GM10847 (cell line): ENCODE data around the gene WWOX.

ENCODE experiments used
- POLR2A ChIP-seq: IDR thresholded peaks from 2 replicates; pipeline ENCODE4 v1.6.1; 2011; ENCODE audit not compliant: insufficient read length; ENCODE audit errors: extremely low read depth

WWOX gene

DNA sequence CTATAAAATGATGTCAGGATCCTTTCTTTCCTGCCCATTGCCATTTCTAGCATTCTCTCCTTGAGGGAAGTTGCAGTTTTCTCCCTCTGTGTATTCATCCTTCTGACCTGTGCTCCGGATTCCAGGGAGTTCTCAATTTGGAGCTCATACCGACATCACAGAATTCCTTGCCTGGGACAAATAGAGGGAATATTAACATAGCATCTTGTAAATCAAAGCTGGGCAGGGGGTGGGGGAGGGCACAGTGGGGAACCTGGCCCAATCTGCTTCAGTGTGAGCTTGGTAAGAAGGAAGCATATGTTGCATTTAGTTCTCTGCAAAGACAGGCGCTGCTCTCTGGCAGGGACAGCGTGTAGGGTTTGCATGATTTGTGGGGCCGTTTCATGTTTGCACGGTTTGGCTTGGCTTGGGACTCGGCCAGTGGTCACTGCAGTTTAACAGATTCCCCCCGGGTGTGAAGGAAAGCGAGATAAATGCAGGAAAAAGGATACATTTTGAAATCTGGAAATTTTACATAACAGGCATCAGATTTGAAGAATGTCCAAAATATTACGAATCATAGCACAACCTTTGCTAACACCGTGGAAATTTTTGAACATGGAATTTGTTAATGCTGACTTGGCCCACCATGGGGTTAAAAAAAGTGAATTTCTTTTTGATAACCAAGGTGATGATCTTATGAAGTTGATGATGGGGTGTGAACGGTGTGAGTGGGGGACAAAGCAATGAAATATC lies 178.0 kb downstream of the WWOX start:
- no peak for TF ChIP-seq POLR2A

DNA sequence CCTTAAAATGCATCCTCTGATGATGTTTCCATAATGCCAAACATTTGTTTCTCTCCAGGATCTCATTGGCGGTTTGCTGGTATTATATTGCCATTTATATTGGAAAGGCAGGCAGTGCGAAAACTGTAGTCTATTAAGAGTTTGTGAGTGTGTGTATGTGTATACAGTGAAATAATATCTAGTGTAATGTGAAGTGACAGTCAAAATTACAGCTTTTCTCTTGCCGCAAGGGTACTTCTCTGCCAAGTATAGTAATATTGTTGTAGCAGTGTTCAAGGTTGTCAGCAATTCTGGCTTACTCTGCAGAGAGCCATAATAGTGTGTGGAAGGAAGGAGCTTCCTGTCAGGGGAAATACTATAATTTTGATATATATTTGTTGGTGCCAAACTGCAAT lies 178.6 kb downstream of the WWOX start:
- no peak for TF ChIP-seq POLR2A

DNA sequence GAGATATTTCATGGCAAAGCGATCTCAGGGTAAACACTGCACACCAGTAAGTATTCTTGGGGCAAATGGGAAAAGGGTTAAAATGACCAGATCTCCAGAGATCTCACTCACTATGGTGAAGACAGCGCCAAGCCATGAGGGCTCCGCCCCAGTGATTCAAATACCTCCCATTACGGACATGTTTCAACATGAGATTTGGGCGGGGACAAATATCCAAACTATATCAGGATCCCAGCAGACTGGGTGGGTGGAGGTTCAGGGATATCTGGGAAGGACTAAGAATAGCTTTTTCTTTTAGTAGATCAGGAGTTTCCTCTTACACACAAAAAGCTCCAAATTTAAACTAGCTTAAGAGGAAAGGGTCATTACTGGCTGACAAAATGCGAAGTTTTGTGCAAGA lies 181.7 kb downstream of the WWOX start:
- no peak for TF ChIP-seq POLR2A

DNA sequence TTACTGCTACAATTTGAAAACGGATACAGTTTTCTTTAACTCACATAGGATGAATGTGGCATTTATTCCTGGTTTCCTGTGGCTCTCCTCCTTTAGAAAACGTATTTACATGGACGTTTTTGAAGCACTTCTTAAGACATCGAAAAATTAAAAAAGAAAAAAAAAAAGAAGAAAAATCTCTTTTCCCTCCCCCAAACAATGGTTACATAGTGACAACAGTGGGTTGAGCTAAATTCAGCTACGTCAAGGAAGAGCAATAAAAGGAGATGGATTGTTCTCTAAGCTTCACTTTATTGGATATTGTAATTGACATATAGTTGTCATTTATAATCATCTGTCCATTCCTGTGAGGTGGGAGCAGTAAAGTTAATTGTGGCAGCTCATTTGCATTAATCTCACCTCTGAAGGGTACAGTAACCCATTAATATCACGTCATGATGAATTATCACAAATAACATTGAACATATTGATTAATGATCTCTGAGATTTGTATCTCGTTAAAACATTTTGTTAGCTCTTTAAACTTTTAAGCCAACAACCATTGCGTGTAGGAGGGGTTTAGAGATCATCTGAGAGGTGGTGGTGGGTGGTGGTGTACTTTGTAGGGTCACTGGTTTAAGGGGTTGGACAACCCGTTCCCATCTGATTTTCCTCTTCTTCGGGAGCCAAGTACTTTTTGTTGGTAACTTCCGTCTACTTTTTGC lies 184.2 kb downstream of the WWOX start:
- TF ChIP-seq POLR2A, result no peak

DNA sequence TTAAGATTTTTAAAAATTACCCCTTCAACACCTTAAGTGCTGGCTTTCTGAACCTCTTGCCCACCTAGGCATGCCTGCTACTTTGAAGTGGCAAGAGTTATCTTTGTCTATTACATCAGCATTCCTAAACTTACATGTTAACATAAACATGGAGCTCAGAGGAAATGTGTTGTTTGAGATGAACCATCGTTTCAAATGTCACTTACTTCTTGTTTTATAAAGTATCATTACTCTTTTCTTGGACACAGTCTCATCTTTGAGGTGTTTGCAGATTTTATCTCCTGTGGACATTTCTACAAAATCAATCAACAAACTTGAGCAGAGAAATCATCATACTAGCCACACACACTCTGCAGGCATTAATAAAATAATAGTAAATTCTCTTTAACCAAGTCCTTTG lies 184.9 kb downstream of the WWOX start:
- no peak for TF ChIP-seq POLR2A

DNA sequence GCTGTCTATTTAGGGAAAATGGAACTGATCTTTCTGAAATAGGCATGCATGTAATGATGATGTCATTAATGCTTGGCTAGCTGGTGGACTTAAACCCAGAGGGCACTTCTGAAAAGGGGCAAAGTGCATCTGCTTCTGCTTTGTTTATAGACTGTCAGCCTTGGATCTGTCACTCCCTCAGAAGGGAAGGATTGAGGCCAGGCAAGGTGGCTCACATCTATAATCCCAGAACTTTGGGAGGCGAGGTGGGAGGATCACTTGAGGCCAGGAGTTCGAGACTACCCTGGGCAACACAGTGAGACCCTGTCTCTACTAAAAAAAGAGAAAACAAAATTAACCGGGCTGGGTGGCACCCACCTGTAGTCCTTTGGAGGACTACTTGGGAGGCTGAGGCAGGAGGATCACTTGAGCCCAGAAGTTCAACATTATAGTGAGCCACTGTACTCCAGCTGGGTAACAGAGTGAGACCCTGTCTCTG lies 185.5 kb downstream of the WWOX start:
- no peak for TF ChIP-seq POLR2A

DNA sequence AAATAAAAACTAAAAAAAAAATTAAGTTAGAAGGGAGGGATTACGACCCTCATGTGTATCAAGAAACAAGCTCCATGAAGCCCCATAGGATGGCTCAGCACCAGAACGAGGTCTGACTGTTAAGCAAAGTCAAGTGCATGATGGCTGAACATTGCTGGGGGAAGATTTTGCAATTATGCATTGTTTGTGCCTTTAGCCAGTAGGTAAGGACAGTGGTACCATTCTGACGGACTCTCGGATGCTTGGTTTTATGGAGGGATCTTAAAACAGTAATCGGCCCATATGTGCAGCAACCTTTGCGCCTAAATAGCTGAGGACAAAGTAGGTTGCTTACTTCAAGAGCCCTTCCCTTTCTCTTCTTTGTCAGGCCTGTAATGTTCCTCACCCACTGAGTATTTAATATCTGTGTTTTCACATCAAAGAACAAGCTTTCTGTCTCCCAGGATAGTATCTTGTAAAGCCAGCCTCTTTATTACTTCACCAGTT lies 186.0 kb downstream of the WWOX start:
- TF ChIP-seq POLR2A, result no peak

DNA sequence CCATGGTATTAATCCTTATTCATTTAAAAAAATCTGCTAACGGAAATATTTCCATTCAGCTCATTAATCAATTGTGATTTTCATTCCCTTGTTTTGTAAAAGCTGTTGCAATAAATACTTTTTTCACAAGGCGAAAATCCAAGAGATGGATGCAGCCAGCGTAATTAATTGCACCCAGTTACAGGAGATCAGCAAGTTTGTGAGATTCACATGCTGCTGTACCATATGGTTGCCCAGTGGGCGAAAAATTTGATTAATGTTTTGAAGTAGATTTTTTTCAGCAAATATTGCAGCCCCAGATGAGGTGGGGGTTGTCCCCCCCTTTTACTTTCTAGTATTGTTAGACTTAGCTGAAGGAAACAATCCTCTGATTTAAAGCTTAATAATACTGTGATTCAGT lies 186.6 kb downstream of the WWOX start:
- TF ChIP-seq POLR2A, result no peak

DNA sequence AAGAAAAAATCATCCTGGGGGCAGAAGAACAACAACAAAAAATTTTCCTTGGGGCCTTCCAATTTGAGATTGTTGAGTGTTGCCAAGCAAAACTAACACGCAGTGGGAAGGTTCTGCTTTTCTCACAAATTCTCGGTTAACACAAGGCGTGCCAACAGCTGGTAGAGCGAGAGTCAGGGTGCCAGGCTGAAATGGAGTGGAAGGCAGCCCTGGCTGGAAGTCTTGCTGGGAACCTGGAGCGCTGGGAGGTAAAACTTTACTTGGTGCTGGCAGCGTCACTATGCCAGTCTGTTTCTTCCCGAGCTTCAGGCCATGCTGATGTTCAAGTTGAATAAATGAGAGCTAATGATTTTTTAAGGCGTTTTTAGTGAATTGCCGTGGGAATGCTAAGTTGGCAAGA lies 189.4 kb downstream of the WWOX start:
- TF ChIP-seq POLR2A, result no peak

DNA sequence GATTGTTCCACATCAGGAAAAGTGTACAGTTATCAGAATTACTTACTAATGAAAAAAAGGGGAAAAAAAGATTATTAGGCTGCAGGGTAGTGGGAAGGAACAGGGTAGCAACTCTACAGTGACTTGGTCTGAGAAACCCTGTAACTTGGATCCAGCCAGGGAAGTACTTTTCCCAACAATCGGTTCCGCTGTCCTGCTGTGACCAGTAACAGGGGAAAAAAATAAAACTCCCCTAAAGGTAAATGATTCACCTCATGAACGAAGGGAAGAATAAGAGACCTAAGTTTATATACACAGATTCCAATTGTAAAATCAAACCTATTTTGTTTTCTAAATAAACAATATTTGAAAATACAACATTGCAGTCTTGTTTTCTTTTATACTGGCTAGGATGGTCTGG lies 189.9 kb downstream of the WWOX start:
- no peak for TF ChIP-seq POLR2A

DNA sequence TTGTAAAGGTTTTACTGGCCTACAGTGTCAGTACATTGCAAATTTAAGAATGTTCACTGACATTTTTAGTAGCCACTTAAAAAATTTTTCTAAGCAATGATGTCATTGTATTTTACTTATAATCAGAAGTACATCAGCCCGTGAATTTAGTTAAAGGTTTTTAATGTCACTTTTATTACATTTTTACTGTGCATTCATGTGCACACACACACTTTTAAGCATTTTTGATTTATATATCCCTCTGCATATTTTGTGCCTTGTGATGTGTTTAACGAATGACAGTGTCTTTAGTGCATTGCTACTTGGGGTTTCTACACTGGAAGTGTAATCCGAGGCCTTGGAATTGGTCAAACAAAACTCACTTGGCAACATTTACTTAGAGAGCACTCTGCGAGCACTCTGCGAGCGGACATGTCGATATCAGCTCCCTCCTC lies 190.4 kb downstream of the WWOX start:
- TF ChIP-seq POLR2A, result no peak

DNA sequence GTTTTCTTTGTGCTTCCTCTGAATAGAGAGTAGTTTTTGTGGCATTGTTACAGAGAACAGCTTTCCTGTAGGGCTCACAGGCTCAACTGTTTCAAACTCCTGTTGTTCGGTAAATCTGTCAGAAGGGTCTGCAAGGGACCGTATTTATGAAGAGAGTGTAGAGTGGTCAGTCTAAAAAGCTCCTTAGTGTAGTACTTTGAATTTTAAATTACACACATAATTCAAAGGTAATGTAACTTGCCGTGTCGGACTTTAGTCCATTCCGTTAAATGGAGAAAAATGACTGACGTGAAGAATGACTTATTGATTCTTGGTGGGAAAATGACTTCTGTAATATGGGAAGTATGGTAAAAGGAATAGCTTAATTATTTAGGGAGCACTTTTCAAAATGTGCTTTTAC lies 190.9 kb downstream of the WWOX start:
- TF ChIP-seq POLR2A, result no peak

DNA sequence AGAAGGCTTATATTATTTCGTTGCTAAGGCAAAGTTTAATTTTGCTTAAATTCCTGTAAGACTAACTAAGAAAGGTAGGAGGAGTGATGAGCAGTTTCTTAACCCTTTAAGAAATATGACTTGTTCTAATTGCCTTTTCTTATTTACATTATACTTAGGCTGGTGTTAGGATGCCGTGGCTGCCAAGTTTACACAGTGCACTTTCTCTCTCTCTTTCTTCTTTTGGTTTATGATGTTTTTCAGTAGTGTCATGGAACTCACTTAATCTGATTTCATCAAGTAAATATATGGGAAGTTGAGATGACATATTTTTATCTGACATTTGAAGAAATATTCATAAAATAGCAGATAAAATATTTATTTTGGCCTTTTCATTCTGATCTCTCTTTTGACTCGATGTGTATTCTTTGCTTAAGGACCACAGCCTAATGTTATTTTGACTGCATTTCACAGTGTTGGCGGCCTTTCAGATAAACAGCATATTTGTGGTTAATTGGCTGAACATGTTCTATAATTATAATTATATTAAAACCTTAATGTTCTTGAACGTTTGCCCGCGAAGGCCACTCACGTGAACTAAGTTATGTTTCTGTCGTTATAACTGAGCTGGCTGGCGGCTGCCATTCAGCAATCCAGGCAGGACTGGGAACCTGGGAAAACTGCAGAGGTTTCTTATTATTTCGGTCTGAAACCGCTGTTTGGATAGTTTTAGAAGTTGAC lies 191.6 kb downstream of the WWOX start:
- no peak for TF ChIP-seq POLR2A

DNA sequence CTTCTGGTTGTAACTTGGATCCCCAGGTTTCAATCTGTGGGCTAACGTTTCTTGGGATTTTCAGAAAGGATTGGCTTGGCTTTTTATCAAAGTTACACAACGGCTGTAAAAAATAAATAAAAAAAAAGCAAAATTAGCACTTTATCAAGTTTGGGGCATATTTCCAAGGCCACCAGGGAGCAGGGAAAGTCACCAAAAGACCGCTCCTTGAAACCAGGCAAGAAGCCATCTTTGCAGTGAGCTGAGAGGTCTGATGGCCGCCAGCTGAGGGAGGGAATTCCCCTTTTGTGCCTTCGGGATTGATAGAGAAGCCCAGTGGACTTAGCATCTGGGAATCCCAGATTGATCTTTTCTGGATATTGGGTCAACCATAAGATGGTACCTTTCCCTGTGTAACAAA lies 192.2 kb downstream of the WWOX start:
- TF ChIP-seq POLR2A, result no peak

DNA sequence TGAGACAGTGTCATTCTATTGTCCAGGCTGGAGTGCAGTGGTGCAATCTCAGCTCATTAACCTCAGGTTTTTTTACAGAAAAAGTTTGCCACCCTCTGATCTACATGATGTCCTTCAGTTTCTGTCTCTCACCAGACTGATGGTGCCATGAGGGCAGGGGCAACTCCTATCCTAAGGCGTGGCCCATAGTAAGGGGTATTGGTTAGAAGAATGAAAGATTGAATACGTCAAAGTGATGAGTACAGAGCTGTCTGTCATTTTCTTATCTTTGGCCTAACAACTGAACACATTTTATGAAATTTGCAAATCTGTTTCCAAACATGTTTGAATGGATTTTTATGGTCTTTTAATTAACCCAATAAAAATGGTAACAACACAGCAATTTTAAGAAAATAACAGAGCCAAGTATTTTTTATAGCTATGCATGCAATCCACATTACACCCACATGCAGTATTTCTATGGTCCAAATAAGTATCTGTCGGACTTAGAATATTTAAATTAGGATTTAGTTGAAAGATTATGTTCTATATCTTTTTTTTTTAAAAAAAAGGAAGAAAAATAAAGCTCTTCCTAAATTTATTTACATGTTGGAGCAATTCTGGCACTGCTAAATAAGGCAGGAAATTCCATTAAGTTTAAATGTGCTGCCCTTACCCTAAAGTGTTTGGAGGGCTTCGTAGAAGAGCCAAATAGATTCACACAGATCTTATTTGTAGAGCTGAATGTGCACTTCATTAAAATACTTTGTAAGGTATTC lies 192.8 kb downstream of the WWOX start:
- no peak for TF ChIP-seq POLR2A
